GM21619 (cell line): Measurements from ENCODE around the gene KCTD11.

Source experiments
- ATAC-seq: cut with Tn5 transposase; IDR thresholded peaks from one replicate; pipeline ENCODE4 v1.9.1; 2021; ENCODE audit not compliant: unreplicated experiment

The KCTD11 gene

DNA sequence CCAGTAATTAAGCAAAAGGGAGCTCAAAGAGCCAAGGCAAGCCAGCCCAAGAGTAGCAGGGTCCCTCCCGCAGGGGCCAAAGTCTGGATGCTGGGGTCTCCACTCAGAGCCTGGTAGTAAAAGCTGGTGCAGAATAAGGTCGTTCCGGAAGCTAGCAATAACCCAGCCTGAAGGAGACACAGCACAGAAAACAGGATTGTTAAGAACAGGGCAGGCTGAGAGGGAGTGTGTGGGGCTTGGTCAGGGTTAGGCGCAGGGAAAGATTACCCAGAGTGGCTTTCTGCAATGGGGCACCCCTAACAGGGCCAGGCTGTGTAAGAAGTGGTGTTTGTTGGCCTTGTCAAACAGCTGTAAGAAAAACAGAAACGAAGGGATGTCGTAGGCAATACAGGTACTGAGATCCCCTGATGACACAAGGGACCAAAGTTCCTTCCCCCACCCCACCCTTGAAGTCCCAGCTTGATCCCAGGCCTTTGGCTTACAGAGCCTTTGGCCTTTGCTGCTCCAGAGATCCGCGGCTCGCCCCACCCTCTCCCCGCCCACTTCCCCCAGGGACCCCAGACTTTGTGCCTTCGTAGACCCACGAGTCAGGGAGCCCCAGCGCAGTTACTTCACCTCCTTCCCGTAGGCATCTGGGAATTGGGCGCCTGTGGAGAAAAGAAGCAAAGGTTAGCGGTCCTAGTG is 51.2 kb downstream of the KCTD11 start:
- ATAC-seq, result no peak

DNA sequence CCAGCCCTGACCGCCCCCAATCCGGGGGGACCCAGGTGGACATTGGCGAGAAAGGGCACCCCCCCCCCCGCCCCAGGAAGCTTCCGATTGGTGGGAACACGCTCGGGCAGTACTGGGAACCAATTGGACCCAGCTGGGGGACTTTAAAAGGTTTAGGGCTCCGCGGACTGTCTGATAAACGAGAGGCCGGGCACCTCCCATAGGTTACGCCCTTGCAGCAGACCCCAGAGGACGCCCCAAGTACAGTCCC is 51.7 kb downstream of the KCTD11 start:
- peak; percentile 13 for ATAC-seq

GRCh38 chr17:7403977-7404736 is 52.2 kb downstream of the KCTD11 start, which contains the start of gene TMEM256:
TSS of gene TMEM256 (minus strand) at chr17:7404097. CDS start at chr17:7404084, 13 bp downstream.
- peak; percentile 94 for ATAC-seq
